Measurements from ENCODE around the gene GALNT7.

GALNT7 gene

GRCh38 chr4:173316060-173316459, 147.4 kb downstream of the GALNT7 start:
- DNase-seq: no peak

- no peak for DNase-seq
Measured at GRCh38 chr4:173317004-173317403, 148.4 kb downstream of the GALNT7 start.

- DNase-seq: no peak
Measured at GRCh38 chr4:173318240-173318639, 149.6 kb downstream of the GALNT7 start.

- DNase-seq: peak; percentile 20
Measured at GRCh38 chr4:173318648-173319211, 150.1 kb downstream of the GALNT7 start.

- DNase-seq: no peak
Measured at GRCh38 chr4:173319696-173320095, 151.1 kb downstream of the GALNT7 start.

GRCh38 chr4:173325007-173325736, 156.6 kb downstream of the GALNT7 start:
- DNase-seq: no peak

- DNase-seq: no peak
Measured at GRCh38 chr4:173328236-173328901, 159.8 kb downstream of the GALNT7 start.

- no peak for DNase-seq
Measured at GRCh38 chr4:173330590-173330989, 162.0 kb downstream of the GALNT7 start.

- no peak for DNase-seq
Measured at GRCh38 chr4:173332021-173332487, 163.4 kb downstream of the GALNT7 start.

- no peak for DNase-seq
Measured at GRCh38 chr4:173332963-173333657, 164.5 kb downstream of the GALNT7 start.

GRCh38 chr4:173333658-173334084, 165.1 kb downstream of the GALNT7 start:
- no peak for DNase-seq

GRCh38 chr4:173334085-173334890, 165.7 kb downstream of the GALNT7 start, which contains the start of gene HMGB2:
HMGB2 (minus strand) TSS chr4:173334358; CDS start chr4:173333649, 709 bp downstream.
- peak; percentile 96 for DNase-seq

GRCh38 chr4:173334891-173335752, 166.5 kb downstream of the GALNT7 start:
- peak; percentile 93 for DNase-seq

- DNase-seq: no peak
Measured at GRCh38 chr4:173337463-173337862, 168.9 kb downstream of the GALNT7 start.

GRCh38 chr4:173343832-173344397, 175.3 kb downstream of the GALNT7 start:
- DNase-seq: no peak

GRCh38 chr4:173345648-173346047, 177.0 kb downstream of the GALNT7 start:
- DNase-seq: no peak

GRCh38 chr4:173346074-173346473, 177.5 kb downstream of the GALNT7 start:
- DNase-seq: no peak

- DNase-seq: no peak
Measured at GRCh38 chr4:173347467-173347866, 178.9 kb downstream of the GALNT7 start.

- no peak for DNase-seq
Measured at GRCh38 chr4:173357939-173358338, 189.3 kb downstream of the GALNT7 start.

GRCh38 chr4:173360587-173361221, 192.1 kb downstream of the GALNT7 start:
- no peak for DNase-seq

All from NCI-H2227 treated with DMSO at 0.1 percent for 48 hours (cell line).